Endothelial cell of umbilical vein (primary cell): ENCODE measurements around the gene RASGEF1C. TPM values are rescaled to one million over a fixed set of nuclear protein-coding genes. Genes with fewer than 3 reads are reported as not detected.

Experiments
- BruUV-seq: library from RNA; stranded (reverse); fragments of 400-500 nt; replicated peaks from 2 replicates; lab custom pipeline; 2021; lab: Mats Ljungman, UMichigan
- CTCF ChIA-PET: fragments of 300-600, 350-600 bp; sonication (Branson Sonifier 250); formaldehyde crosslinking; loops from one replicate; lab custom pipeline; 2021; ENCODE audit warnings: antibody characterized with exemption, inconsistent platforms; lab: Charles Lee
- POLR2A ChIA-PET: fragments of 300-600, 350-600 bp; sonication (Branson Sonifier 250); formaldehyde crosslinking; loops from one replicate; lab custom pipeline; 2021; ENCODE audit warnings: antibody characterized with exemption, inconsistent platforms; lab: Charles Lee
- DNase-seq: peaks from one replicate; pipeline ENCODE4 v3.0.0-alpha.2; 2011; ENCODE audit warnings: low read depth, low spot score
- FAIRE-seq: peaks from 2 replicates; lab custom pipeline; 2011; peaks lifted over from hg19 to GRCh38; lab: Jason Lieb, UNC
- H2AFZ ChIP-seq: 2 replicates; pipeline ENCODE4 v1.6.0; 2012; ENCODE audit warnings: low read depth, low read length, control low read depth, inconsistent platforms
- H3K27ac ChIP-seq: 2 replicates; pipeline ENCODE4 v1.5.1; 2011; ENCODE audit warnings: low read depth, mild to moderate bottlenecking, control low read depth, low read length, moderate library complexity; ENCODE audit not compliant: insufficient read depth
- H3K27me3 ChIP-seq, 2 experiments: 2 replicates each; pipeline versions ENCODE4 v1.6.0 to v1.6.1; 2011; ENCODE audit warnings: low read length in 2 of 2, mixed read lengths in 1 of 2; ENCODE audit not compliant: control insufficient read depth in 2 of 2, insufficient read depth in 2 of 2
- H3K36me3 ChIP-seq, 2 experiments: 2 replicates in 1 of 2; 3 replicates in 1 of 2; pipeline ENCODE4 v1.5.1; 2011; ENCODE audit warnings: low read length in 2 of 2, mild to moderate bottlenecking in 1 of 2, moderate library complexity in 1 of 2; ENCODE audit not compliant: control insufficient read depth in 2 of 2, insufficient read depth in 2 of 2; ENCODE audit errors: extremely low read depth in 1 of 2
- H3K4me1 ChIP-seq: 3 replicates; pipeline ENCODE4 v1.5.1; 2011; ENCODE audit warnings: mild to moderate bottlenecking, low read length; ENCODE audit not compliant: control insufficient read depth, insufficient read depth; ENCODE audit errors: extremely low read depth
- H3K4me2 ChIP-seq: 2 replicates; pipeline ENCODE4 v1.6.1; 2011; ENCODE audit warnings: low read length, control low read depth, mixed read lengths; ENCODE audit not compliant: insufficient read depth
- H3K4me3 ChIP-seq, 3 experiments: fragments of 200-600 bp in 1 of 3; sonication (generic), shearing (Covaris generic) in 1 of 3; replicated peaks in 1 of 3; 2 replicates each; pipeline ENCODE4 v1.5.1; 2011 to 2016; ENCODE audit warnings: control low read depth in 3 of 3, low read length in 3 of 3, mild to moderate bottlenecking in 2 of 3, inconsistent platforms in 1 of 3, low read depth in 1 of 3, moderate library complexity in 1 of 3; ENCODE audit not compliant: insufficient read depth in 1 of 3
- H3K79me2 ChIP-seq: 2 replicates; pipeline ENCODE4 v1.6.0; 2012; ENCODE audit warnings: low read length, inconsistent platforms; ENCODE audit not compliant: control insufficient read depth, insufficient read depth
- H3K9ac ChIP-seq: replicated peaks from 2 replicates; pipeline ENCODE3; 2011; ENCODE audit warnings: low read length, control low read depth; ENCODE audit not compliant: insufficient read depth; ENCODE audit errors: extremely low read depth
- H3K9me1 ChIP-seq: replicated peaks from 3 replicates; pipeline ENCODE4 v1.6.0; 2011; ENCODE audit warnings: mild to moderate bottlenecking, low read length; ENCODE audit not compliant: control insufficient read depth, insufficient read depth; ENCODE audit errors: extremely low read depth
- H3K9me3 ChIP-seq: replicated peaks from 2 replicates; pipeline ENCODE4 v1.5.1; 2012; ENCODE audit warnings: low read length, inconsistent platforms; ENCODE audit not compliant: control insufficient read depth, insufficient read depth
- H4K20me1 ChIP-seq: replicated peaks from 2 replicates; pipeline ENCODE3; 2011; ENCODE audit warnings: mild to moderate bottlenecking, low read length; ENCODE audit not compliant: control insufficient read depth, insufficient read depth; ENCODE audit errors: extremely low read depth
- EZH2 ChIP-seq: IDR thresholded peaks from 2 replicates; pipeline ENCODE4 v1.6.1; 2012; ENCODE audit warnings: borderline replicate concordance, low read depth, mild to moderate bottlenecking, moderate library complexity, low read length, inconsistent platforms; ENCODE audit not compliant: severe bottlenecking
- FOS ChIP-seq: IDR thresholded peaks from 2 replicates; pipeline ENCODE4 v1.6.1; 2011; ENCODE audit warnings: mild to moderate bottlenecking, low read length, moderate library complexity, borderline replicate concordance; ENCODE audit not compliant: insufficient read depth
- GATA2 ChIP-seq: IDR thresholded peaks from 2 replicates; pipeline ENCODE4 v1.7.0; 2011; ENCODE audit warnings: low read depth, mild to moderate bottlenecking, moderate library complexity, mixed read lengths, low read length; ENCODE audit not compliant: insufficient read length, insufficient read depth
- JUN ChIP-seq: IDR thresholded peaks from 2 replicates; pipeline ENCODE4 v1.6.1; 2011; ENCODE audit warnings: borderline replicate concordance, low read depth; ENCODE audit not compliant: insufficient read length, insufficient read depth
- MYC ChIP-seq: IDR thresholded peaks from one replicate; pipeline ENCODE4 v1.6.1; 2011; ENCODE audit warnings: mild to moderate bottlenecking, low read depth, low read length
- POLR2A ChIP-seq: IDR thresholded peaks from 2 replicates; pipeline ENCODE4 v1.6.1; 2012; ENCODE audit warnings: low read depth, mild to moderate bottlenecking, control low read depth, low read length
- POLR2AphosphoS5 ChIP-seq: IDR thresholded peaks from 2 replicates; pipeline ENCODE4 v1.6.1; 2012; ENCODE audit warnings: low read depth, mild to moderate bottlenecking, control low read depth, low read length, moderate library complexity; ENCODE audit not compliant: insufficient read depth
- dilution Hi-C: fragments of 300-500 bp; cut with MboI; formaldehyde crosslinking; loops from one replicate; pipeline ENCODE4 v1.15.0; 2019; ENCODE audit warnings: low sequenced_read_pairs; ENCODE audit not compliant: extremely low pct_ligation_motif_present
- intact Hi-C: fragments of 100-400 bp; cut with micrococcal nuclease; formaldehyde crosslinking; loops from one replicate; pipeline ENCODE4 v1.10.0; 2022
- polyA plus RNA-seq, 4 experiments: library from polyadenylated mRNA; depleted of rRNA in 3 of 4; stranded (reverse) in 3 of 4; unstranded in 1 of 4; fragments of >200 nt; gene quantifications; 2 replicates each; pipeline versions ENCODE4 v1.2.1 to v1.2.3, GENCODE V29; 2011 to 2012; ENCODE audit warnings: missing spikeins in 1 of 4
- total RNA-seq: library from RNA; stranded (reverse); gene quantifications from 2 replicates; pipeline ENCODE4 v1.2.3, GENCODE V29; 2021
- TF ChIP-seq, protein P1 (sequence below), 2 donors: IDR thresholded peaks; 1 replicate in 1 of 2; 2 replicates in 1 of 2; pipeline ENCODE4 v1.5.1; 2011; ENCODE audit warnings: low read length in 2 of 2, mild to moderate bottlenecking in 2 of 2, moderate library complexity in 2 of 2, control low read depth in 1 of 2, inconsistent platforms in 1 of 2, low read depth in 1 of 2; ENCODE audit not compliant: insufficient read depth in 1 of 2; ENCODE audit errors: extremely low read depth in 1 of 2
- TF ChIP-seq, protein P2 (sequence below): IDR thresholded peaks from 2 replicates; pipeline ENCODE4 v1.6.1; 2011; ENCODE audit not compliant: insufficient read depth, insufficient read length

The RASGEF1C gene
- total and polyA plus RNA-seq, 2 donors (not counting 3 experiments of a cell fraction or from before 2014, with no cell fraction given), result not detected

DNA sequence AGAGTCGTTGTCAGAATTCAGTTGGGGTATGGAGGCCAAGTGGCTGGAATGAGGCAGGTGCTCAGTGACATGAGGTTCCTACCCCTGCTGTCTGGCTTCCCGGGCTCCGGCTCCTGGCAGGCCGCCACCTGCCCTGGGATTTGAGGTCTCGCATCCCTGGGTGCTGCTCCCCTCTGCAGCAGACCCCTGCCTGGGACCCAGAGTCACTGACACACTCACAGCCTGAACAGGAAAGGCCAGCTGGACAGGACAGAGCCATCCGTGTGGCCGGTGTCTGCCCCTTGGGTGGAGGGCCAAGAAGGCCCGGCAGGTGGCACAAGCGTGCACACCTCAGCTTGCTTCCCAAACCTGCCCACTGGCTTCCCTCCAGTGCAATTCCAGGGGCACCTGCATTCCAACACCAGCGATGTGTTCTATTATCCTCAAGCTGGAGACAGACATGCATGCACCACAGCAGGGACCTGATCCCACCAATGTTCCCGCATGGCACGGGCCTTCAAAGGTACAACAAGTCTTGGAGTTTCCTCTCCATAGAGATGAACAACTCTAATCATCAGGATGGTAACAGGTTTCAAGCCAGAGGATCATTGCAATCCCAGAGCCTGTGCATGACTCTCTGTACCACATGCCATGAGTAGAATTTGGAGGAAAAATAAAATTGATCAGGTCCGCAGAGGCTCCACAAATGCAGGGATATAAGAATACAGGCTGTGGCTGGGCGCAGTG lies 91.8 kb downstream of the RASGEF1C start:
- DNase-seq, result no peak
- H3K4me1 ChIP-seq, result no peaks in the 10 kb centered on the region
- no peak overlapping the region for H3K4me2 ChIP-seq
- no peaks in the 10 kb centered on the region for H4K20me1 ChIP-seq
- BruUV-seq, result no TSS peak
- TF ChIP-seq POLR2AphosphoS5 (no peak), GATA2 (no peak), POLR2A (no peak), MYC (no peak), JUN (no peak), EZH2 (no peak), FOS (no peak)
- TF ChIP-seq, protein P1, sequence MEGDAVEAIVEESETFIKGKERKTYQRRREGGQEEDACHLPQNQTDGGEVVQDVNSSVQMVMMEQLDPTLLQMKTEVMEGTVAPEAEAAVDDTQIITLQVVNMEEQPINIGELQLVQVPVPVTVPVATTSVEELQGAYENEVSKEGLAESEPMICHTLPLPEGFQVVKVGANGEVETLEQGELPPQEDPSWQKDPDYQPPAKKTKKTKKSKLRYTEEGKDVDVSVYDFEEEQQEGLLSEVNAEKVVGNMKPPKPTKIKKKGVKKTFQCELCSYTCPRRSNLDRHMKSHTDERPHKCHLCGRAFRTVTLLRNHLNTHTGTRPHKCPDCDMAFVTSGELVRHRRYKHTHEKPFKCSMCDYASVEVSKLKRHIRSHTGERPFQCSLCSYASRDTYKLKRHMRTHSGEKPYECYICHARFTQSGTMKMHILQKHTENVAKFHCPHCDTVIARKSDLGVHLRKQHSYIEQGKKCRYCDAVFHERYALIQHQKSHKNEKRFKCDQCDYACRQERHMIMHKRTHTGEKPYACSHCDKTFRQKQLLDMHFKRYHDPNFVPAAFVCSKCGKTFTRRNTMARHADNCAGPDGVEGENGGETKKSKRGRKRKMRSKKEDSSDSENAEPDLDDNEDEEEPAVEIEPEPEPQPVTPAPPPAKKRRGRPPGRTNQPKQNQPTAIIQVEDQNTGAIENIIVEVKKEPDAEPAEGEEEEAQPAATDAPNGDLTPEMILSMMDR (IDR thresholded peaks at IDR 0.05; ENCODE audit: extremely low read depth in 1 of 2, insufficient read depth in 1 of 2, low read depth in 1 of 2, low read length in 2 of 2), result no peak
- TF ChIP-seq, protein P2, sequence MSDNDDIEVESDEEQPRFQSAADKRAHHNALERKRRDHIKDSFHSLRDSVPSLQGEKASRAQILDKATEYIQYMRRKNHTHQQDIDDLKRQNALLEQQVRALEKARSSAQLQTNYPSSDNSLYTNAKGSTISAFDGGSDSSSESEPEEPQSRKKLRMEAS, result no peak
- no peak overlapping the region for H3K27ac ChIP-seq
- H3K9me3 ChIP-seq, result no peaks in the 10 kb centered on the region
- CTCF ChIA-PET, result no interaction called here
- POLR2A ChIA-PET, result no interaction called here
- no peaks in the 10 kb centered on the region for H3K9me1 ChIP-seq
- H3K36me3 ChIP-seq, result no peaks in the 10 kb centered on the region
- H3K4me3 ChIP-seq, result no peak overlapping the region
- no peak for FAIRE-seq
- dilution Hi-C loops, result no loop called here
- intact Hi-C loops, result no loop called here
- H2AFZ ChIP-seq, result no peak overlapping the region
- H3K9ac ChIP-seq, result no peak overlapping the region
- no peaks in the 10 kb centered on the region for H3K27me3 ChIP-seq
- H3K79me2 ChIP-seq, result no peaks in the 10 kb centered on the region
